ENCODE measurements around the gene EAF1. TPM values are rescaled to one million over a fixed set of nuclear protein-coding genes. Genes with fewer than 3 reads are reported as not detected.

EAF1 gene
- total RNA-seq, 1 experiment from 2014 or later: 32.1 TPM

DNA sequence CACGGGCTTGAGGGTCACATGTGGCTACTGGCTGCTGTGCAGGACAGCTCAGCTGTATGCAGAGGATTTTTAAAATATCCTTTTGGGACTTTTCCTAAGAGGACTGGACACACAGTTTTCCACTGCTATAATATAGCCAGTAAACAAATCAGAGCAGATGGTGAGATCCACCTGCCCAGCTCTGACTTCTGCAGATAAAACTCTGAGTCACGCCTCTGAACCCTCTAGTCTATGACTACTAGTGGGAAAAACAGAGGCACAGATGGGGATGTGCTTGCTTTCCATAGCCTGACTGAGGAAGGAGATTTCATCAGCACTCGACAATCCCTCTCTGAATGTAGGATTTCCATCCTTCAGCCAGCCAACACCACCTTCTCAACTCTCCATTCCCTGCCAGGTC is 49.0 kb downstream of the EAF1 start:
- BruUV-seq (replicated peaks): no TSS peak
- no peak overlapping the region for H3K9ac ChIP-seq (ENCODE audit: low read length)
- H3K9me3 ChIP-seq (ENCODE audit: control insufficient read depth in 1 of 2, insufficient read depth in 1 of 2, low read depth in 1 of 2, low read length in 2 of 2): no peaks in the 10 kb centered on the region
- no peak for ATAC-seq
- intact Hi-C loops (cut with micrococcal nuclease): no loop called here
- no peak overlapping the region for H3K4me3 ChIP-seq (replicated peaks in 1 of 2; ENCODE audit: low read depth in 1 of 2, low read length in 2 of 2)
- DNase-seq (ENCODE audit: low read depth, low spot score): no peak
- H3K36me3 ChIP-seq (ENCODE audit: control insufficient read depth in 1 of 2, insufficient read depth in 2 of 2, low read length in 2 of 2): no peaks in the 10 kb centered on the region
- H4K20me1 ChIP-seq (ENCODE audit: insufficient read depth): no peaks in the 10 kb centered on the region
- TF ChIP-seq, protein P1, sequence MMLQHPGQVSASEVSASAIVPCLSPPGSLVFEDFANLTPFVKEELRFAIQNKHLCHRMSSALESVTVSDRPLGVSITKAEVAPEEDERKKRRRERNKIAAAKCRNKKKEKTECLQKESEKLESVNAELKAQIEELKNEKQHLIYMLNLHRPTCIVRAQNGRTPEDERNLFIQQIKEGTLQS (IDR thresholded peaks at IDR 0.05): no peak
- H3K27me3 ChIP-seq (ENCODE audit: insufficient read depth, low read length): no peaks in the 10 kb centered on the region
- H3K9me2 ChIP-seq (ENCODE audit: insufficient read depth): no peaks in the 10 kb centered on the region
- ChIA-PET CTCF (no interaction called here), POLR2A (no interaction called here), RAD21 (ENCODE audit: low non-redundant PET in 1 of 2, low total read pairs in 2 of 2, uncharacterized antibody in 2 of 2, unreplicated experiment in 2 of 2) (no interaction called here)
- no peaks in the 10 kb centered on the region for H3K79me2 ChIP-seq (ENCODE audit: insufficient read depth, low read length)
- H3K4me1 ChIP-seq (ENCODE audit: control insufficient read depth in 1 of 2, insufficient read depth in 2 of 2, low read length in 2 of 2): no peaks in the 10 kb centered on the region
- H2AFZ ChIP-seq (ENCODE audit: low read depth, low read length, poor library complexity, severe bottlenecking): no peak overlapping the region
- H3K4me2 ChIP-seq (ENCODE audit: low read length): no peak overlapping the region
- H3K27ac ChIP-seq (ENCODE audit: low read depth, low read length): no peak overlapping the region

DNA sequence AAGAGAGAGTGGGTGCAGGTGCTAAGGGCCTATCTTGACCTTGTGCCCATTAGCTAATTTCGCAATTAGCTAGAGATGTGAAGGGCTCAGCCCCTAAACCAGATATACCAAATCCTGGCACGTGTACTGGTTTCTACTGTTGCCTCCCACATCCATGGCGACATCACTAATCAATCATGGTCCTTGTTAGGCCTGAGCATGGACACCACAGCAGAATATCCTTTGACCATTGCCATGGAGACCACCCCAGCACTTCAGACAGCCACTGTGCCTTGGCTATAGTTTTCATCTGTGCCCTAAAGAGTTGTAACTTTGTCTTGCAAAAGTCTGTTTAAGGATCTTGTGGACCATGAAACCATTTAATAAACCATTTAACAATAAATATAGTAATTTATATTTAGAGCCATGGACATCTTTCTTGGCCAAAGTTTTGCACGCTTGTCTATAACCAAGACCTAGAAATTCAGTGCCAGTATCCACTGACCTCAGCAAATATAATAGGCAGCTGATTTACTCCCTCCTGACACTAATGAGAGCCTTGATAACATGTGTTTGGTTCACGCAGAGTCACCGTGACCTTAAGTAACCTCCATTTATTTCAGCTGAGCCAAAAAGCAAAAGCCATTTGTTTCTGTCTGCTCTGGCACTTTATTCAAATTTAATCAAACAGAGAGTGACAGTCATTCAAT is 50.7 kb downstream of the EAF1 start:
- intact Hi-C loops (cut with micrococcal nuclease): no loop called here
- RAD21 ChIA-PET (ENCODE audit: low non-redundant PET in 1 of 2, low total read pairs in 2 of 2, uncharacterized antibody in 2 of 2, unreplicated experiment in 2 of 2): no interaction called here
- Histone ChIP-seq H3K79me2 (ENCODE audit: insufficient read depth, low read length) (no peaks in the 10 kb centered on the region), H3K36me3 (ENCODE audit: control insufficient read depth in 1 of 2, insufficient read depth in 2 of 2, low read length in 2 of 2) (no peaks in the 10 kb centered on the region), H3K9ac (ENCODE audit: low read length) (no peak overlapping the region), H3K9me2 (ENCODE audit: insufficient read depth) (no peaks in the 10 kb centered on the region), H3K4me2 (ENCODE audit: low read length) (no peak overlapping the region), H2AFZ (ENCODE audit: low read depth, low read length, poor library complexity, severe bottlenecking) (no peak overlapping the region), H3K27ac (ENCODE audit: low read depth, low read length) (no peak overlapping the region), H3K4me1 (ENCODE audit: control insufficient read depth in 1 of 2, insufficient read depth in 2 of 2, low read length in 2 of 2) (no peaks in the 10 kb centered on the region), H3K9me3 (ENCODE audit: control insufficient read depth in 1 of 2, insufficient read depth in 1 of 2, low read depth in 1 of 2, low read length in 2 of 2) (no peaks in the 10 kb centered on the region), H3K4me3 (replicated peaks in 1 of 2; ENCODE audit: low read depth in 1 of 2, low read length in 2 of 2) (no peak overlapping the region), H4K20me1 (ENCODE audit: insufficient read depth) (no peaks in the 10 kb centered on the region), H3K27me3 (ENCODE audit: insufficient read depth, low read length) (no peaks in the 10 kb centered on the region)
- TF ChIP-seq YY1 (IDR thresholded peaks at IDR 0.05; ENCODE audit: extremely low read depth, insufficient replicate concordance, low read depth, low read length): no peak
- TF ChIP-seq SRF (IDR thresholded peaks at IDR 0.05; ENCODE audit: low read depth): no peak
- no peak for TF ChIP-seq TCF7L2 (IDR thresholded peaks at IDR 0.05; ENCODE audit: borderline replicate concordance, extremely low read depth, insufficient read depth, insufficient read length)
- TF ChIP-seq EZH2phosphoT487 (IDR thresholded peaks at IDR 0.05; ENCODE audit: borderline replicate concordance): no peak
- TF ChIP-seq, protein P2, sequence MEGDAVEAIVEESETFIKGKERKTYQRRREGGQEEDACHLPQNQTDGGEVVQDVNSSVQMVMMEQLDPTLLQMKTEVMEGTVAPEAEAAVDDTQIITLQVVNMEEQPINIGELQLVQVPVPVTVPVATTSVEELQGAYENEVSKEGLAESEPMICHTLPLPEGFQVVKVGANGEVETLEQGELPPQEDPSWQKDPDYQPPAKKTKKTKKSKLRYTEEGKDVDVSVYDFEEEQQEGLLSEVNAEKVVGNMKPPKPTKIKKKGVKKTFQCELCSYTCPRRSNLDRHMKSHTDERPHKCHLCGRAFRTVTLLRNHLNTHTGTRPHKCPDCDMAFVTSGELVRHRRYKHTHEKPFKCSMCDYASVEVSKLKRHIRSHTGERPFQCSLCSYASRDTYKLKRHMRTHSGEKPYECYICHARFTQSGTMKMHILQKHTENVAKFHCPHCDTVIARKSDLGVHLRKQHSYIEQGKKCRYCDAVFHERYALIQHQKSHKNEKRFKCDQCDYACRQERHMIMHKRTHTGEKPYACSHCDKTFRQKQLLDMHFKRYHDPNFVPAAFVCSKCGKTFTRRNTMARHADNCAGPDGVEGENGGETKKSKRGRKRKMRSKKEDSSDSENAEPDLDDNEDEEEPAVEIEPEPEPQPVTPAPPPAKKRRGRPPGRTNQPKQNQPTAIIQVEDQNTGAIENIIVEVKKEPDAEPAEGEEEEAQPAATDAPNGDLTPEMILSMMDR (IDR thresholded peaks at IDR 0.05 in 2 of 3, conservative IDR thresholded peaks at IDR 0.05 in 1 of 3; ENCODE audit: borderline replicate concordance in 1 of 3, insufficient read depth in 1 of 3, low read depth in 2 of 3, low read length in 2 of 3): no peak
- no peak for TF ChIP-seq RAD21 (IDR thresholded peaks at IDR 0.05; ENCODE audit: low read depth)
- TF ChIP-seq, protein P3, sequence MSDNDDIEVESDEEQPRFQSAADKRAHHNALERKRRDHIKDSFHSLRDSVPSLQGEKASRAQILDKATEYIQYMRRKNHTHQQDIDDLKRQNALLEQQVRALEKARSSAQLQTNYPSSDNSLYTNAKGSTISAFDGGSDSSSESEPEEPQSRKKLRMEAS (IDR thresholded peaks at IDR 0.05): no peak
- no peak for TF ChIP-seq SIN3A (IDR thresholded peaks at IDR 0.05; ENCODE audit: low read depth)
- TF ChIP-seq FOSL1 (IDR thresholded peaks at IDR 0.05; ENCODE audit: low read depth): no peak
- CTCF ChIA-PET: no interaction called here
- ATAC-seq (no peak), DNase-seq (ENCODE audit: low read depth, low spot score) (no peak)
- POLR2A ChIA-PET: no interaction called here
- no TSS peak for BruUV-seq (replicated peaks)

Measured in HCT116 (cell line).